H1 (cell line): ENCODE results near the gene SOX10. TPM values are rescaled to one million over a fixed set of nuclear protein-coding genes. Genes with fewer than 3 reads are reported as not detected.
A peak's percentile ranks its signal among the peaks of the same experiment; 100 is the strongest.

Experiments
- POLR2AphosphoS5 ChIP-seq: IDR thresholded peaks from 2 replicates; pipeline ENCODE4 v1.6.1; 2011; ENCODE audit warnings: low read depth, low read length
- SIX5 ChIP-seq: IDR thresholded peaks from 2 replicates; pipeline ENCODE4 v1.6.1; 2011; ENCODE audit warnings: mild to moderate bottlenecking, low read depth, low read length
- TAF1 ChIP-seq: IDR thresholded peaks from 2 replicates; pipeline ENCODE4 v1.6.1; 2011; ENCODE audit warnings: mild to moderate bottlenecking, low read depth, low read length
- TBP ChIP-seq: IDR thresholded peaks from 2 replicates; pipeline ENCODE4 v1.6.1; 2011; ENCODE audit warnings: low read depth, low read length, improper control_type of control experiment
- polyA plus RNA-seq, 7 experiments: library from polyadenylated mRNA; depleted of rRNA in 3 of 7; stranded (reverse) in 5 of 7; unstranded in 2 of 7; fragments of >200 nt in 5 of 7; fragments of 200-250 nt in 2 of 7; gene quantifications; 1 replicate in 5 of 7; 2 replicates in 1 of 7; 4 replicates in 1 of 7; pipeline versions ENCODE4 v1.2.1 to v1.2.3, GENCODE V29; 2011 to 2013; ENCODE audit warnings: missing spikeins in 2 of 7, mixed read lengths in 2 of 7
- total RNA-seq: library from RNA; stranded (reverse); fragmentation: NEBNext Ultra II Directional; extraction: Animal tissue kit (Norgen Biotek cat#: 25700); gene quantifications from 2 replicates; pipeline ENCODE4 v1.2.1, GENCODE V29; 2021

Gene SOX10
- total and polyA plus RNA-seq, 2 of the 8 experiments (the other 6 are each of a cell fraction or from before 2014, with no cell fraction given): 2.7 TPM

DNA sequence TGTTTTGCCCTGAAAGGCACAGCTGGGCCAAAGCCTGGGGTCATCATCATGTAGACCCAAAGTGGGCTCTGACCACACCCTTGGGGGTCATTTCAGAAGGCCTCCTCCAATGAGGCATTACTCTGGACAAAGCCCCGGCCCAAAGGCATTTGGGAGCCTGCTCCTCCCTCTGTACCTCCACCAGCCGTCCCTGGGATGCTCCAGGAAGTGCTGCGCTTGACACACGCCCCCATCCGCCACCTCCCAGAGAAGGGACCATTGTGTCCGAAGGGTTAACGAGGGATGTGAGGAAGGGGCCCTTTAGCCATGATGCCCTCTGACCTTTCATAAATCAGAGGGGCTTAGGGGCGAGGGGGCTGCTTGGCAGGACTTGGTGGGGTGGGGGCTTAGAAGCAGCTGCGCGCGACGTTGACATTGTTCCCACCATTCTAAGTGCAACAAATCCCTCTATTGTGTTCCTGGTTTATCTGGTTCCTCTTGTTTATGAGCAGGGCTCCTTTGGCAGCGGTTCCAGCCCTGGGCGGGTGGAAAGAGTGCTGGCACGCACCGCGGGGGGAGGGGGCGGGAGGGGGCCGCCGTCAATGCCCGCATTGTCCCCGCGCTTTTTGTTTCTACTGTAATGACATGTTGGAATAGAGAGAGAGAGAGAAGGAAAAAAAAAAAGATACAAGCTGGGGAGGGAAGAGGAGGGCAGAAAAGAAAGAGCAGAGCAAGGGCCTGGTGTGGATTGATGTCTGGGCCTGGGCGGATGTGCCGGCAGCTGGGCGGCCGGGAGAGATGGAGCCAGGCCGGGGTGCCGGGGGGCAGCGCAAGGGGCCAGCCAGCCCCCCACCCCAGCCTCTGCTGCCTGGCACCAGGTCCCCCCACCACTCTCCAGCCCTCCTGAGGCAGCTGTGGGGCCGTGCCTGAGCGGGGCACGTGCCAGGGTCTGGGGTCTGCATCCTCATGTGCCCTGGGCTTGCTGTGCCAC lies 32.1 kb upstream of the SOX10 start (continued):
- TF ChIP-seq TAF1 (0 out of 2 replicates have a peak, but pooled peaks have one; percentile 36), SIX5 (no peak), POLR2AphosphoS5 (no peak), TBP (no peak)
